ENCODE data around the gene UBE2Q2. TPM values are rescaled to one million over a fixed set of nuclear protein-coding genes. Genes with fewer than 3 reads are reported as not detected.
"Not testable (repeated sequence)": the region's sequence is repeated elsewhere in the genome, so short reads cannot be mapped to it uniquely, and the experiment has no call there.

Gene UBE2Q2
- total RNA-seq = 10 to 100 TPM; 29.3 to 33.5 TPM
- 43.6 TPM for polyA plus RNA-seq (2013, experiment 1 of 2)
- 41.2 TPM for polyA plus RNA-seq (2013, experiment 2 of 2)
- 31.4 to 180 (median 83.1) reads per million in 172 experiments for total RNA-seq

DNA sequence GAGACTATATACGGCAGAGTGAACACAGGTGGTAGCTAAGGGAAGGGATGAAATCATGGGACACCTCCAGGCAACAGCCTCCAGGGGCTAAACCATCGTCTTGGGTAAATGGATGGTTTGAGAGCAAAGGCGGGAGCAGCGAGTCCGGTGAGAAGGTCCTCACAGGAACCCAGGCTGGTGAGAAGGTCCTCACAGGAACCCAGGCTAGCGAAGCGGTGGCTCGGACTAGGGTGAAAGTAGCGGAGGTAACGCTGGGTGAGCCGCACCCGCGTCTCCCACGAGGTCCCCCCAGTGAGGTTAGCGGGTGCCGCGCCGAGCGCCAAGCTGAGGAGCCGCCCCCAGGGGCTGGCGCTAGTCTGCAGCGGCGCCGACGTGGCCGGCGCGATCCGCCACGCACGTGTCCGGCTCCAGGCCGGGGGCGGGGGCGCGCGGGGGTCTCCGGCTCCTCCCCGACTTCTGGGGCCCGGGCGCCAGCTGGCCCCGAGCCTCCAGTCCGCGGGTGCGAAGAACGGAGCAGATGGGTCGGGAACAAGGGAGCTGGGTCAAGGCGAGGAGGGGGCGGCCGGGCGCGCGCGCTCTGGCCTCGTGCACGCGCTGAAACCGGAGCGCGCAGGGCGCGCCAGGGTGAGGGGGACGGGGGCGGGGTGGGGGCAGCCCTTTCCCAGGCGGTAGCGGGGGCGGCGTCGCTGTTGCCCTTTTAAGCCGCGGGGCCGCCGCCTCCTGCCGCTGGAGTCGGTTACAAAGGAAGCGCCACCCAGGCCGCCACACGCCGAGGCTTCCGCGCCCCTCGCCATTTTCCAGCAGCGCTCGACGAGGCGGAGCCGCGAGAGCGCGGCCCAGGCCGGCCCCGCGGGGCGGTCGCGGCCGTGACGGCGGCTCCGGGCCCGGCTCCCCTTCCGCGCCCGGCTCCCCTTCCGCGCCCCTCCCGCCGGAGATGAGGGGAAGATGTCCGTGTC lies at the start of gene UBE2Q2:
TSS of gene UBE2Q2 (plus strand) at position 726 of the 956 bp plus-strand sequence. CDS start at position 946, 220 bp downstream.
- CTCF ChIA-PET = interaction anchor here (0.6 to 1.8 kb wide), 5 partner anchors 19 to 777 kb away, joined by 3 to 4 read pairs (median 3); no protein-coding TSS in a partner anchor
- peak within 1 kb of the TSS; percentile 83 for H3K4me3 ChIP-seq (ENCODE audit: low read length)
- H3K27me3 ChIP-seq (ENCODE audit: control insufficient read depth in 1 of 2, insufficient read depth in 2 of 2, low read length in 2 of 2) = no peaks in the 10 kb centered on the region
- TF ChIP-seq, protein P1, sequence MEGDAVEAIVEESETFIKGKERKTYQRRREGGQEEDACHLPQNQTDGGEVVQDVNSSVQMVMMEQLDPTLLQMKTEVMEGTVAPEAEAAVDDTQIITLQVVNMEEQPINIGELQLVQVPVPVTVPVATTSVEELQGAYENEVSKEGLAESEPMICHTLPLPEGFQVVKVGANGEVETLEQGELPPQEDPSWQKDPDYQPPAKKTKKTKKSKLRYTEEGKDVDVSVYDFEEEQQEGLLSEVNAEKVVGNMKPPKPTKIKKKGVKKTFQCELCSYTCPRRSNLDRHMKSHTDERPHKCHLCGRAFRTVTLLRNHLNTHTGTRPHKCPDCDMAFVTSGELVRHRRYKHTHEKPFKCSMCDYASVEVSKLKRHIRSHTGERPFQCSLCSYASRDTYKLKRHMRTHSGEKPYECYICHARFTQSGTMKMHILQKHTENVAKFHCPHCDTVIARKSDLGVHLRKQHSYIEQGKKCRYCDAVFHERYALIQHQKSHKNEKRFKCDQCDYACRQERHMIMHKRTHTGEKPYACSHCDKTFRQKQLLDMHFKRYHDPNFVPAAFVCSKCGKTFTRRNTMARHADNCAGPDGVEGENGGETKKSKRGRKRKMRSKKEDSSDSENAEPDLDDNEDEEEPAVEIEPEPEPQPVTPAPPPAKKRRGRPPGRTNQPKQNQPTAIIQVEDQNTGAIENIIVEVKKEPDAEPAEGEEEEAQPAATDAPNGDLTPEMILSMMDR (IDR thresholded peaks at IDR 0.05) = no peak
- ATAC-seq (ENCODE audit: poor library complexity) = peak; percentile 55
- H3K36me3 ChIP-seq (ENCODE audit: insufficient read depth, low read length) = no peaks in the 10 kb centered on the region
- H3K4me1 ChIP-seq (ENCODE audit: insufficient read depth, low read length) = peaks cover 30% of the 10 kb centered on the region
- peak; percentile 53 to 88 (median 68) for DNase-seq
- Mint-ChIP-seq H3K36me3 (ENCODE audit: low read depth) (peaks cover 5% of the 10 kb centered on the region), H3K27ac (peak within 1 kb of the TSS; percentile 91), H3K27me3 (no peaks in the 10 kb centered on the region), H3K4me3 (peak within 1 kb of the TSS; percentile 93), H3K9me3 (no peaks in the 10 kb centered on the region), H3K4me1 (ENCODE audit: low read depth) (peaks cover 45% of the 10 kb centered on the region)
- peak within 1 kb of the TSS; percentile 57 to 60 for H3K27ac ChIP-seq (ENCODE audit: low read depth in 1 of 2, low read length in 2 of 2)
- POLR2A ChIA-PET = interaction anchor here (0.7 to 3.1 kb wide), 14 partner anchors 11 to 848 kb away, joined by 3 to 26 read pairs (median 6); partner anchors contain the start of genes FBXO22, IMP3, MAN2C1 and SCAMP5
- H3K9me3 ChIP-seq (ENCODE audit: control insufficient read depth in 1 of 2, insufficient read depth in 1 of 2, low read length in 2 of 2) = no peaks in the 10 kb centered on the region
- intact Hi-C loops (cut with DNase I, micrococcal nuclease) = no loop called here

DNA sequence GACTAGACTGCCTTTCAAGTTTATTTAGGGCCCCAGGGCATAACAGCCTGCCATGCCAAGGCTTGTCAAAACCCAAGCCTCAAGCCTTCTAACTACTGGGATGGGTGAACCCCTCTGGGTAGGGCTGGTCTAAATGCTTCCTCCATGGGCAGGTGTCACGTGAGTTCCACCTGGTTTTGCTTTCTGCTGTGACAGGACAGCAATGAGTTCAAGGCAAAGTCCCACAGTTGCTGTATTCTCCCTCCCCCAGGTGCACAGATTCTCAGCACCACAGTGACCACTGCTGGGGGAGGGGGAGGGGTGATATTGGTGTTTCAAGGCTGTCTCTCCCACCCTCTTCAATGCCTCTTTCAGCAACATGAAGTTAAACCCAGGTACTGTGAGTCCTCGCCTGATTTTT lies 46.9 kb upstream of the UBE2Q2 start:
- Histone ChIP-seq H3K27ac (ENCODE audit: low read depth in 1 of 2, low read length in 2 of 2) (no peak overlapping the region), H3K9me3 (ENCODE audit: control insufficient read depth in 1 of 2, insufficient read depth in 1 of 2, low read length in 2 of 2) (peaks cover 0 to 1% of the 10 kb centered on the region in 2 experiments), H3K4me1 (ENCODE audit: insufficient read depth, low read length) (no peaks in the 10 kb centered on the region), H3K36me3 (ENCODE audit: insufficient read depth, low read length) (no peaks in the 10 kb centered on the region), H3K4me3 (ENCODE audit: low read length) (no peak overlapping the region), H3K27me3 (ENCODE audit: control insufficient read depth in 1 of 2, insufficient read depth in 2 of 2, low read length in 2 of 2) (peaks cover 1 to 3% of the 10 kb centered on the region in 2 experiments)
- Mint-ChIP-seq H3K9me3 (no peaks in the 10 kb centered on the region), H3K4me3 (no peak overlapping the region), H3K4me1 (ENCODE audit: low read depth) (no peaks in the 10 kb centered on the region), H3K36me3 (ENCODE audit: low read depth) (no peaks in the 10 kb centered on the region), H3K27ac (no peak overlapping the region), H3K27me3 (peaks cover 30% of the 10 kb centered on the region)
- ChIA-PET POLR2A (no interaction called here), CTCF (no interaction called here)
- no peak for DNase-seq
- no peak for ATAC-seq (ENCODE audit: poor library complexity)
- TF ChIP-seq, protein P1 (IDR thresholded peaks at IDR 0.05) = no peak
- intact Hi-C loops (cut with DNase I, micrococcal nuclease) = no loop called here

DNA sequence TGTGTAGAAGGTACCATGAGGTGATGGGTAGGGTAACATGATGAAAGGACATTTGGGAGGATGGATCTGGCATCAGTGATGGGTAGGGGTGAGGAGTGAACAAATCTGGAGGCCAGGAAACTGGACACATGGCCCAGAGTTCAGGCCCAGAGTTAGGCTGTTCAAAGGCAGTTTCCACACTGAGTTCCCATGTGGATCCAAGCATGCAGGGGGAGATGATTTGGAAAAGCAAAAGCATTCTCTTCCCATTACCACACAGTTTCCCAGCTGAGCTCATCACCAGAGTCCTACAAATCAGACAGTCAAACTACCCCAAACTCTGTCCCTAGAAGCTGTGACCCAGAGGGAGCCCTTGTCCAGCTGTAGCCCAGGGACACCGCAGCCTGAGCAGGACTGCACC lies 46.1 kb upstream of the UBE2Q2 start:
- H3K36me3 ChIP-seq (ENCODE audit: insufficient read depth, low read length); ATAC-seq (ENCODE audit: poor library complexity); H3K36me3 Mint-ChIP-seq (ENCODE audit: low read depth); H3K4me3 ChIP-seq (ENCODE audit: low read length); H3K4me3 Mint-ChIP-seq; H3K9me3 ChIP-seq (ENCODE audit: control insufficient read depth in 1 of 2, insufficient read depth in 1 of 2, low read length in 2 of 2); DNase-seq; H3K9me3 Mint-ChIP-seq; H3K4me1 Mint-ChIP-seq (ENCODE audit: low read depth); H3K27me3 ChIP-seq (ENCODE audit: control insufficient read depth in 1 of 2, insufficient read depth in 2 of 2, low read length in 2 of 2); POLR2A ChIA-PET; intact Hi-C loops (cut with DNase I, micrococcal nuclease); CTCF ChIA-PET; H3K27ac Mint-ChIP-seq; H3K4me1 ChIP-seq (ENCODE audit: insufficient read depth, low read length); H3K27ac ChIP-seq (ENCODE audit: low read depth in 1 of 2, low read length in 2 of 2): not testable (repeated sequence)
- peaks cover 37% of the 10 kb centered on the region for H3K27me3 Mint-ChIP-seq
